ENCODE measurements around the gene ATP6V1G2.

GRCh38 chr6:31521835-31522234 is 24.6 kb downstream of the ATP6V1G2 start:
- TF ChIP-seq MAX (IDR thresholded peaks at IDR 0.05), result no peak
- TF ChIP-seq ATF3 (IDR thresholded peaks at IDR 0.05; ENCODE audit: insufficient read depth, low read depth, low read length), result no peak
- no peak for TF ChIP-seq TCF12 (IDR thresholded peaks at IDR 0.05; ENCODE audit: low read depth, low read length)
- no peak for TF ChIP-seq SP1 (IDR thresholded peaks at IDR 0.05; ENCODE audit: low read depth, low read length)
- no peak for TF ChIP-seq CTCF (IDR thresholded peaks at IDR 0.05; ENCODE audit: control extremely low read depth in 1 of 3, insufficient read depth in 1 of 3, low read depth in 1 of 3, low read length in 3 of 3)

Measured in H1 (cell line).